ENCODE data around the gene SRC. TPM values are rescaled to one million over a fixed set of nuclear protein-coding genes. Genes with fewer than 3 reads are reported as not detected.

SRC gene
- total RNA-seq (1 to 10 TPM; 1.4 to 4.5 (median 2.0) TPM), total RNA-seq (1.5 to 26.4 (median 2.8) reads per million in 29 experiments)
- total RNA-seq (2013) = 1.4 TPM

DNA sequence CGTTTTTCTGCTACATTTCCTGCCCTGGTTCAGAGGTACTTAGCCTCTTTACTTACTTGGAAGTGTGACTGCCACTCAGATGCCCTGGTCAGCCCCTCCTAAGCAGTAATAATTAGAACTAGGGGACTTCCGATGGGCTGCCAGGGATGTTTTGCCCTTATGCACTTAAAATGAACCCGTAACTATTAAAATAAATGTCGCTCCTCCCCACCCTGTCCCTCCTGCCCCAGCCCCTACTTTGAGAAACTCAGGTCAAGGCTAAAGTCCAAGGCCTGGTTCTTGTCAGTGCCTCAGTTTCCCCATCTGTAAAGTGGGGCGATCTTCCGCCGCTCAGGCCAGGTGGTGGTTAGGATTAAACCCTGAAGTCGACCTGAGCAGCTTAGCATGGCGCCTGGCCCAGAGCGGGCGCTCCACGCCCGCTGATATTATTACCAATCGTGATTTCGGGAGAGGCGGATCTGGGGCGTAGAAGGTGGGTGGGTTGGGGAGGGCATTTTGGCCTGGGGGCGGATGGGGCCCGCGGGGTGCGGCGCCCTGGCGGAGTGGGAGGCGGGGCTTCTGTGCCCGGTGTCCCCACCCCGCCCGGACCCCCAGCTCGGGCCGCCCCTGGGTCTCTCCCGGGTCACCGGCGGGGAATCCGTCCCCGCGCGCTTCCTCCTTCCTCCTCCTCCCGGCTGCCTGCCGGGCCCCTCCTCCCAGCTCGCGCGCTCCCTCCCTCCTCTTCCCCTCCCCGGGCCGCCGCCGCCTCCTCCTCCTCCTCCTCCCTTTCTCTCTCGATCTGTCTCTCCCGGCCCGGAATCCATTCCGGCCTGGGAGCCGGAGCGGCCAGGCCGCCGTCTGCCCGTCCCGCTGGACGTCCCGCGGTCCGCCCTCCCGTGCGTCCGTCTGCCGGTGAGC is at the start of gene SRC:
SRC (plus strand) TSS at position 802 of the 897 bp plus-strand sequence. CDS start 38,014 bp downstream, outside the sequence.
- no peaks in the 10 kb centered on the region for H3K36me3 Mint-ChIP-seq
- ChIA-PET POLR2A (interaction anchor here in 1 of 2 donors (0.6 kb wide), 1 partner anchor 75 kb away, joined by 8 read pairs; no protein-coding TSS in a partner anchor), CTCF (no interaction called here)
- peak within 1 kb of the TSS; percentile 72 to 74 (median 73) for H3K4me3 Mint-ChIP-seq
- H3K27me3 Mint-ChIP-seq = no peaks in the 10 kb centered on the region
- peak within 1 kb of the TSS in 1 of 2 donors; percentile 52 for H3K27ac Mint-ChIP-seq
- no peaks in the 10 kb centered on the region for H3K9me3 ChIP-seq
- 7% methylated on average over 51 of the region's 63 CpGs for WGBS (ENCODE audit: insufficient coverage)
- peak; percentile 71 to 81 (median 76) for ATAC-seq (replicated peaks in 1 of 4)
- no peak within 1 kb of the TSS for H3K27ac ChIP-seq (ENCODE audit: low read length)
- no peaks in the 10 kb centered on the region for H3K9me3 Mint-ChIP-seq
- peaks cover 0 to 6% of the 10 kb centered on the region in 2 experiments for H3K27me3 ChIP-seq (replicated peaks in 1 of 2; ENCODE audit: control insufficient read depth in 2 of 2, extremely low read depth in 1 of 2, insufficient read depth in 2 of 2, low read length in 1 of 2)
- H3K36me3 ChIP-seq (ENCODE audit: control insufficient read depth in 2 of 2, extremely low read depth in 1 of 2, insufficient read depth in 1 of 2, low read length in 1 of 2) = no peaks in the 10 kb centered on the region
- H3K4me3 ChIP-seq (ENCODE audit: control insufficient read depth in 1 of 2, extremely low read depth in 1 of 2, low read length in 1 of 2) = peak within 1 kb of the TSS; percentile 41 to 53
- peaks cover 0 to 22% of the 10 kb centered on the region in 2 experiments for H3K4me1 ChIP-seq (ENCODE audit: control insufficient read depth in 1 of 2, extremely low read depth in 1 of 2, insufficient read depth in 2 of 2, low read length in 2 of 2)
- peaks cover 0 to 18% (median 6%) of the 10 kb centered on the region in 3 donors for H3K4me1 Mint-ChIP-seq
- DNase-seq = peak in 26 of 35 experiments; percentile 14 to 53 (median 29)

DNA sequence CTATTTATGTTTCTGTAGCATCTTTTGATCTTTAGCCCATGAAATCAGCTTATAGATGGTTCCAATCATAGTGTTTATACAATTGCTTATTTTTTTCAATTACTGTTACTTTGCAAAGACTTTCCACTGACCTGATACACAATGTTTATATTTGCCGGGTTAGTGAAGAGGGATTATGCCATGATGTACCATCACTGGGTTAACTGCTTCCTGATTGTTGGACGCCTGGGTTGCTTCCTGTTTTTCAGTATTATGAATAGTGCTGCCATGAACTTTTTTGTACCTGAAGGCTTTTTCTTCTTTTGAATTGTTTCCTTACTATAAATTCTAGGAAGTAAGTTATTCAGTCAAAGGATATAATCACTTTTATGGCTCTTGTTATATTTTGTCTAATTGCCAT is 49.6 kb upstream of the SRC start:
- ChIA-PET CTCF (interaction anchor here in 1 of 2 donors (0.6 kb wide), 1 partner anchor 253 kb away, joined by 5 read pairs; no protein-coding TSS in a partner anchor), POLR2A (no interaction called here)
- H3K4me1 Mint-ChIP-seq = peaks cover 55 to 62% (median 57%) of the 10 kb centered on the region in 3 donors
- DNase-seq (no peak), ATAC-seq (replicated peaks in 1 of 4) (no peak)
- H3K4me3 Mint-ChIP-seq = no peak overlapping the region
- WGBS (ENCODE audit: insufficient coverage) = no CpG with 5 or more reads among the region's 2 CpGs
- Histone ChIP-seq H3K27ac (ENCODE audit: low read length) (no peak overlapping the region), H3K9me3 (no peaks in the 10 kb centered on the region), H3K36me3 (ENCODE audit: control insufficient read depth in 2 of 2, extremely low read depth in 1 of 2, insufficient read depth in 1 of 2, low read length in 1 of 2) (peaks cover 3 to 30% of the 10 kb centered on the region in 2 donors), H3K4me3 (ENCODE audit: control insufficient read depth in 1 of 2, extremely low read depth in 1 of 2, low read length in 1 of 2) (no peak overlapping the region), H3K27me3 (replicated peaks in 1 of 2; ENCODE audit: control insufficient read depth in 2 of 2, extremely low read depth in 1 of 2, insufficient read depth in 2 of 2, low read length in 1 of 2) (no peaks in the 10 kb centered on the region), H3K4me1 (ENCODE audit: control insufficient read depth in 1 of 2, extremely low read depth in 1 of 2, insufficient read depth in 2 of 2, low read length in 2 of 2) (peaks cover 0 to 4% of the 10 kb centered on the region in 2 experiments)
- peaks cover 3 to 5% (median 4%) of the 10 kb centered on the region in 3 donors for H3K9me3 Mint-ChIP-seq
- no peaks in the 10 kb centered on the region for H3K27me3 Mint-ChIP-seq
- H3K27ac Mint-ChIP-seq = peak overlapping the region in 1 of 2 donors; percentile 10
- peaks cover 55% of the 10 kb centered on the region for H3K36me3 Mint-ChIP-seq

DNA sequence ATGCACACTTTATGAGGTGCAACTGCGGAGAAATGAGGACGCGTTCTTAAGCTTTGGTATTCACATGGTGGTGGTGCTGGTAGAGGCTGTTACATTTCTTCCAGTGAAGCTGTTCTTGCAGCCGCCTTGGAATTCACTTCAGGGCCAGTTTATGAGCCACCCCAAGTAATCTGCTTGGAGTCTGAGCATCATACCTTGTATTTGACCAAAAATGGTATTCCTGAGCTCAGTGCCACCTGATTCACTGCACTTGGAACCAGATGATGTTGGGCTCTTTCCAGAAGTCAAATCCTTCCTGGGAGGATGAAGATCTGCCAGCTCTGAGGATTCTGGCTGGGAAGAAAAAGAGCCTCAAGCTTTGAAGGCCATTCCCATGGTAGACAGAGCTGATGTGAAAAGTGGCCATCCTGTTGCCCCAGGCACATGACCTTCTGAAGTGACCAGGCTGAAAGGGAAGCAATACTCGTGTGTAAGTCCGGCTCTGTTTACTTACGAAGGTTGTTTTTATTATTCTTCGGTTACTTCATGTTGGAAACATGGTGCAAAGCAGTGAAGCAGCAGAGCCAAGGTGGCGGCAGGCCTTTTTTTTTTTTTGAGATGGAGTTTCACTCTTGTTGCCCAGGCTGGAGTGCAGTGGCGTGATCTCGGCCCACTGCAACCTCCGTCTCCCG is 48.7 kb upstream of the SRC start:
- peaks cover 0 to 4% of the 10 kb centered on the region in 2 experiments for H3K4me1 ChIP-seq (ENCODE audit: control insufficient read depth in 1 of 2, extremely low read depth in 1 of 2, insufficient read depth in 2 of 2, low read length in 2 of 2)
- H3K9me3 ChIP-seq = no peaks in the 10 kb centered on the region
- 100% methylated on average over 4 of the region's 13 CpGs for WGBS (ENCODE audit: insufficient coverage)
- H3K36me3 ChIP-seq (ENCODE audit: control insufficient read depth in 2 of 2, extremely low read depth in 1 of 2, insufficient read depth in 1 of 2, low read length in 1 of 2) = peaks cover 3 to 37% of the 10 kb centered on the region in 2 donors
- Mint-ChIP-seq H3K9me3 (peaks cover 3 to 5% (median 4%) of the 10 kb centered on the region in 3 donors), H3K4me3 (no peak overlapping the region), H3K36me3 (peaks cover 63% of the 10 kb centered on the region), H3K4me1 (peaks cover 48 to 55% (median 53%) of the 10 kb centered on the region in 3 donors), H3K27ac (no peak overlapping the region), H3K27me3 (no peaks in the 10 kb centered on the region)
- POLR2A ChIA-PET = no interaction called here
- DNase-seq (no peak), ATAC-seq (replicated peaks in 1 of 4) (no peak)
- H3K27me3 ChIP-seq (replicated peaks in 1 of 2; ENCODE audit: control insufficient read depth in 2 of 2, extremely low read depth in 1 of 2, insufficient read depth in 2 of 2, low read length in 1 of 2) = no peaks in the 10 kb centered on the region
- no peak overlapping the region for H3K27ac ChIP-seq (ENCODE audit: low read length)
- H3K4me3 ChIP-seq (ENCODE audit: control insufficient read depth in 1 of 2, extremely low read depth in 1 of 2, low read length in 1 of 2) = no peak overlapping the region
- CTCF ChIA-PET = interaction anchor here in 1 of 2 donors (0.6 kb wide), 1 partner anchor 253 kb away, joined by 5 read pairs; no protein-coding TSS in a partner anchor

DNA sequence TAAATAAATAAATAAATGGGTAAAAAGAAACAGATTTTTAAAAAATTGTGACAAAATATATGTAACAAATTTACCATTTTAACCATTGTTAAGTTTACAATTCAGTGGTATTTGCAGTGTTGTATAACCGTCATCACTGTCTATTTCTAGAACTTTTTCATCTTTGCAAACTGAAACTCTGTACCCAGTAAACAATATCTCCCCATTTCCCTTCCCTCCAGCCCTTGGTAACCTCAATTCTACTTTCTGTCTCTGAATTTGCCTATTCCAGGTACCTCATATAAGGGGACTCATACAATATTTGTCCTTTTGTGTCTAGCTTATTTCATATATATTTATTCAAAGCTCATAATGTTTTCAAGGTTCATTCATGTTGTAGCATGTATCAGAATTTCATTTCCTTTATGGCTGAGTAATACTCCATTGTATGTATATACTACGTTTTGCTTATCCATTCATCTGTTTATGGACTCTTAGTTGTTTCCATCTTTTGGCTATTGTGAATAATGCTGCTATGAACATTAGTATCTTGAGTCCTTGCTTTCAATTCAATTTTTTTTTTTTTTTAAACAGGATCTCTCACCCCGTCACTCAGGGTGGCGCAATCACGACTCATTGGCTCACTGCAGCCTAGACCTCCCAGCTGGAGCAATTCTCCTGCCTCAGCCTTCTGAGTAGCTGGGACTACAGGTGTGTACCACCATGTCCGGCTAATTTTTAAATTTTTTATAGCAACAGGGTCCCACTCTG is 47.6 kb upstream of the SRC start:
- POLR2A ChIA-PET = interaction anchor here in 1 of 2 donors (0.5 kb wide), 1 partner anchor 78 kb away, joined by 16 read pairs; no protein-coding TSS in a partner anchor
- H3K27ac Mint-ChIP-seq = no peak overlapping the region
- CTCF ChIA-PET = interaction anchor here in 1 of 2 donors (1.0 kb wide), 1 partner anchor 87 kb away, joined by 3 read pairs; no protein-coding TSS in a partner anchor
- Histone ChIP-seq H3K36me3 (ENCODE audit: control insufficient read depth in 2 of 2, extremely low read depth in 1 of 2, insufficient read depth in 1 of 2, low read length in 1 of 2) (peaks cover 0 to 38% of the 10 kb centered on the region in 2 donors), H3K9me3 (no peaks in the 10 kb centered on the region), H3K27me3 (replicated peaks in 1 of 2; ENCODE audit: control insufficient read depth in 2 of 2, extremely low read depth in 1 of 2, insufficient read depth in 2 of 2, low read length in 1 of 2) (no peaks in the 10 kb centered on the region), H3K4me3 (ENCODE audit: control insufficient read depth in 1 of 2, extremely low read depth in 1 of 2, low read length in 1 of 2) (no peak overlapping the region), H3K27ac (ENCODE audit: low read length) (no peak overlapping the region), H3K4me1 (ENCODE audit: control insufficient read depth in 1 of 2, extremely low read depth in 1 of 2, insufficient read depth in 2 of 2, low read length in 2 of 2) (peaks cover 0 to 4% of the 10 kb centered on the region in 2 experiments)
- WGBS (ENCODE audit: insufficient coverage) = 90% methylated on average over 4 of the region's 6 CpGs
- H3K4me3 Mint-ChIP-seq = no peak overlapping the region
- H3K9me3 Mint-ChIP-seq = peaks cover 3 to 4% (median 3%) of the 10 kb centered on the region in 3 donors
- ATAC-seq (replicated peaks in 1 of 4) (no peak), DNase-seq (no peak)
- peaks cover 39 to 50% (median 47%) of the 10 kb centered on the region in 3 donors for H3K4me1 Mint-ChIP-seq
- H3K27me3 Mint-ChIP-seq = no peaks in the 10 kb centered on the region
- H3K36me3 Mint-ChIP-seq = peaks cover 53% of the 10 kb centered on the region

DNA sequence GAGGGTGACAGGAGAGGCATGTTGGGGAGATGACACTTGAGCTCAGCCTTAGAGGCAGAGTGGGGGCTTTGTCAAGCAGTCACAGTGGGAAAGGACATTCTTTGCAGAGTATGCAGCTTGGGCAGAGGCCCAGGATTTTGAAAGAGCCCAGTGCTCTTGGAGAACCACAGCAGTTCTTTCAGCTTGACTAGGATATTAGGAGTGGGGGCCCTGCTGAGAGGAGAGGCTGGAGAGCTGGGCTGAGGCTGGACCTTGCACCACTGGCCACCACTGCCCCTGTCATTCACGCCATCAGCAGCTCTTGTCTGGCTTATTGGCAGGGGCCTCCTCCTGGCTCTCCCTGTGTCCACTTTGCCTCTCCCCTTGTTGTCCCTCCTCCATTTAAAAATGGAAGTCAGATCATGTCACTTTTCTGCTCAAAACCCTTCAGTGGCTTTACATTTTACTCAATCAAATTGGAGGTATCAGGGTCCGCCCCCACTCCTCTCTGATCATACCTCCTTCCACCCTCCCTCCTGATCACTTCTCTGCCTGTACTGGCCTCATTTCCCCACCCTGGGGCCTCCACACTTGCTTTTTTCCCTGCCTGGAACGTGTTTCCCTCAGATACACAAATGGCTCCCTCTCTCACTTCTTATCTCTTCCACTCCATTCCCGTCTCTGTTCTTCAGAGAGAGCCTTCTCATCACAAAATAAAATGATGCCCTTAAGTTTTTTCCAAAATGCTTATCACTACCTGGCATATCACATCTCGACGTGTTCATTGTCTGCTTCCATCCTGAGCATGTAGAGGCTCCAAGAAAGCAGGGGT is 46.0 kb upstream of the SRC start:
- H3K27me3 Mint-ChIP-seq = no peaks in the 10 kb centered on the region
- POLR2A ChIA-PET = no interaction called here
- 96% methylated on average over 4 of the region's 6 CpGs for WGBS (ENCODE audit: insufficient coverage)
- no peak overlapping the region for H3K4me3 Mint-ChIP-seq
- CTCF ChIA-PET = no interaction called here
- no peak for DNase-seq
- peaks cover 26 to 36% (median 36%) of the 10 kb centered on the region in 3 donors for H3K4me1 Mint-ChIP-seq
- H3K4me3 ChIP-seq (ENCODE audit: control insufficient read depth in 1 of 2, extremely low read depth in 1 of 2, low read length in 1 of 2) = no peak overlapping the region
- no peak overlapping the region for H3K27ac Mint-ChIP-seq
- no peak overlapping the region for H3K27ac ChIP-seq (ENCODE audit: low read length)
- H3K9me3 Mint-ChIP-seq = no peaks in the 10 kb centered on the region
- peaks cover 49% of the 10 kb centered on the region for H3K36me3 Mint-ChIP-seq
- H3K36me3 ChIP-seq (ENCODE audit: control insufficient read depth in 2 of 2, extremely low read depth in 1 of 2, insufficient read depth in 1 of 2, low read length in 1 of 2) = peaks cover 0 to 39% of the 10 kb centered on the region in 2 donors
- H3K27me3 ChIP-seq (replicated peaks in 1 of 2; ENCODE audit: control insufficient read depth in 2 of 2, extremely low read depth in 1 of 2, insufficient read depth in 2 of 2, low read length in 1 of 2) = no peaks in the 10 kb centered on the region
- H3K9me3 ChIP-seq = no peaks in the 10 kb centered on the region
- no peak for ATAC-seq (replicated peaks in 1 of 4)
- peaks cover 0 to 4% of the 10 kb centered on the region in 2 experiments for H3K4me1 ChIP-seq (ENCODE audit: control insufficient read depth in 1 of 2, extremely low read depth in 1 of 2, insufficient read depth in 2 of 2, low read length in 2 of 2)
